Loucy (cell line): Measurements from ENCODE around the gene NIPAL4.

ENCODE experiments used
- EZH2phosphoT487 ChIP-seq: fragments of 200-600 bp; IDR thresholded peaks from 2 replicates; pipeline ENCODE4 v1.6.1; 2018; ENCODE audit warnings: antibody characterized with exemption, mild to moderate bottlenecking, moderate library complexity, borderline replicate concordance
- TF ChIP-seq, protein P1 (sequence below): fragments of 200-600 bp; sonication (generic); conservative IDR thresholded peaks from 2 replicates; pipeline ENCODE4 v1.5.1; 2014; ENCODE audit warnings: mild to moderate bottlenecking, antibody characterized with exemption, low read length

- TF ChIP-seq, protein P1, sequence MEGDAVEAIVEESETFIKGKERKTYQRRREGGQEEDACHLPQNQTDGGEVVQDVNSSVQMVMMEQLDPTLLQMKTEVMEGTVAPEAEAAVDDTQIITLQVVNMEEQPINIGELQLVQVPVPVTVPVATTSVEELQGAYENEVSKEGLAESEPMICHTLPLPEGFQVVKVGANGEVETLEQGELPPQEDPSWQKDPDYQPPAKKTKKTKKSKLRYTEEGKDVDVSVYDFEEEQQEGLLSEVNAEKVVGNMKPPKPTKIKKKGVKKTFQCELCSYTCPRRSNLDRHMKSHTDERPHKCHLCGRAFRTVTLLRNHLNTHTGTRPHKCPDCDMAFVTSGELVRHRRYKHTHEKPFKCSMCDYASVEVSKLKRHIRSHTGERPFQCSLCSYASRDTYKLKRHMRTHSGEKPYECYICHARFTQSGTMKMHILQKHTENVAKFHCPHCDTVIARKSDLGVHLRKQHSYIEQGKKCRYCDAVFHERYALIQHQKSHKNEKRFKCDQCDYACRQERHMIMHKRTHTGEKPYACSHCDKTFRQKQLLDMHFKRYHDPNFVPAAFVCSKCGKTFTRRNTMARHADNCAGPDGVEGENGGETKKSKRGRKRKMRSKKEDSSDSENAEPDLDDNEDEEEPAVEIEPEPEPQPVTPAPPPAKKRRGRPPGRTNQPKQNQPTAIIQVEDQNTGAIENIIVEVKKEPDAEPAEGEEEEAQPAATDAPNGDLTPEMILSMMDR, result no peak
- no peak for TF ChIP-seq EZH2phosphoT487
Measured at GRCh38 chr5:157523976-157524375, 64.0 kb downstream of the NIPAL4 start.
